GM12874 (cell line): ENCODE measurements around the gene ETS2.

Experiments used
- CTCF ChIP-seq: IDR thresholded peaks from 2 replicates; pipeline ENCODE4 v1.5.1; 2011; ENCODE audit warnings: low read depth, mild to moderate bottlenecking, control low read depth, low read length, moderate library complexity; ENCODE audit not compliant: insufficient read depth

ETS2 gene

DNA sequence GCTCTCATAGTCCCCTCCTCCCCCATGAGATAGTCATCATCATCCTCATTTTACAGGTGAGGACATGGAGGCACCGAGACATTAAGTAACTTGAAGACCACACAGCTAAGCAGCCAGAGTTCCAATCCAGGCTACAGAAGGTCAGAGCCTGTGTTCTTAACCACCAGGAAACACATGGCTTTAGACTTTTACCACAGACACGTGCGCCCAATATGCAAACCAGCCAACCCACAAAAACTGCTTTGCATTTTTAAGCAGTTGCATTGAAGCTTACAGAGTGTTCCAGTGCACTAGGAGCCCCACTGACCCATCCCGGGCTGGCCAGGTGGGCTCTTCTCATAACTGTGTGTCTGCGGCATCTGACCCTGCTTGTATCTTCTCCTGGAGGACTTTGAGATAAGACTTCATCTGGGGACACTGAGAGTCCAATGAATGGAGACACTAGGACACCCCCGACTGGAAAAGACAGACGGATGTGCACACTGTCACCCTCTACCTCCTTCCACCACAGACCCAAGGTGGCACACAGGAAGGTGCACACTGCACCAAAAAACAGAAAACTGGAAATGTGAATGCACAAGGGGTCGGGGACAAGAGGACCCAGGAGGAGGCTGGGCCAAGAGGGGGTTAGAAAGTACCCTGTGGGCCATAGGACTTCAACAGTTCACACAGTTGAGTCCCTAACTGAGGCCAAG, 56.4 kb downstream of the ETS2 start:
- no peak for TF ChIP-seq CTCF

GRCh38 chr21:38863291-38863690, 57.6 kb downstream of the ETS2 start:
- no peak for TF ChIP-seq CTCF

DNA sequence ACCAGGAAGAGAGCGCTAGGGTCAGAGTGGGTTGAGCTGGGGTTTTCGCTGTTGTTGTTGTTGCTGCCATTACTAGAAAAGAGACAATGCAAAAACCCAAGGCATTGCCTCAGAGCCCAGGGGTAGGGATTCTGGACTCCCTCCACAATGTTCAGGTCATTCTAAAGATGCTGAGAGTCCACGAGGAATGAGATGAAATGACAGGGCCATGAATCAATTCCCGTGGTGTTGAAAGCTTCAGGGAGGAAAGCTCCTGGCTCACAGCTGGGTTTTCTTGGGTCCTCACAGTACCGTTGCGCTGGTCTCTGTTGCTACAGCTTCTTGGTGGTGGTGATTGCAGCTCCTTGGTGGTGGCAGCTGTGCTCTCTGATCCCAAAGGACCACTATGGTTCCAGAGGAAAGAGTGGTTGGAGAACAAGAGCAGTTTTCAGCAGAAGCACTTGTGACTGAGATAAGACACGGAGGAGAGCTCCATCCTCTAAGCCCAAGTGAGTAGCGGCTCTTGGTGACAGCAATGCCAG, 58.2 kb downstream of the ETS2 start:
- TF ChIP-seq CTCF: no peak

GRCh38 chr21:38864964-38865363, 59.2 kb downstream of the ETS2 start:
- TF ChIP-seq CTCF: no peak

GRCh38 chr21:38869196-38869595, 63.5 kb downstream of the ETS2 start:
- no peak for TF ChIP-seq CTCF

- no peak for TF ChIP-seq CTCF
Observed at GRCh38 chr21:38869946-38870345, 64.2 kb downstream of the ETS2 start.
